Adrenal gland (tissue), 12 donors: ENCODE data around the gene CDYL. TPM values are rescaled to one million over a fixed set of nuclear protein-coding genes. Genes with fewer than 3 reads are reported as not detected.

ENCODE experiments used
- DNase-seq, 7 donors: peaks; one replicate each; pipeline ENCODE4 v3.0.0-alpha.2; 2019 to 2020
- H3K27ac ChIP-seq, 5 donors: fragments of 200-600 bp; sonication (generic) in 4 of 5; 1 replicate in 3 of 5; 2 replicates in 2 of 5; pipeline versions ENCODE4 v1.5.1 to v1.8.0; 2016 to 2020; ENCODE audit warnings: mild to moderate bottlenecking in 1 of 5
- H3K27me3 ChIP-seq: fragments of 200-600 bp; 2 replicates; pipeline ENCODE4 v1.8.0; 2021
- H3K36me3 ChIP-seq, 2 donors: fragments of 200-600 bp; replicated peaks in 1 of 2; 1 replicate in 1 of 2; 2 replicates in 1 of 2; pipeline versions ENCODE4 v1.5.1 to v1.8.0; 2018 to 2022
- H3K4me1 ChIP-seq, 2 donors: fragments of 200-600 bp; replicated peaks in 1 of 2; 1 replicate in 1 of 2; 2 replicates in 1 of 2; pipeline versions ENCODE4 v1.5.1 to v1.8.0; 2018 to 2021
- H3K4me3 ChIP-seq, 4 donors: fragments of 200-600 bp; sonication (generic) in 3 of 4; one replicate each; pipeline ENCODE4 v1.5.1; 2016 to 2018
- H3K9me3 ChIP-seq, 3 donors: fragments of 200-600 bp; sonication (generic) in 1 of 3; replicated peaks in 1 of 3; 1 replicate in 2 of 3; 2 replicates in 1 of 3; pipeline versions ENCODE4 v1.5.1 to v1.8.0; 2016 to 2021
- CTCF ChIP-seq, 6 experiments: fragments of 450-650 bp in 4 of 6; fragments of 200-600 bp in 2 of 6; sonication (generic) in 1 of 6; IDR thresholded peaks; 1 replicate in 5 of 6; 2 replicates in 1 of 6; pipeline versions ENCODE4 v1.5.1 to v1.8.0; 2016 to 2021; ENCODE audit warnings: antibody characterized with exemption in 6 of 6, mild to moderate bottlenecking in 2 of 6, moderate library complexity in 1 of 6
- POLR2A ChIP-seq, 2 donors: fragments of 450-650 bp; IDR thresholded peaks; one replicate each; pipeline ENCODE4 v1.6.1; 2017; ENCODE audit warnings: antibody characterized with exemption in 2 of 2, mild to moderate bottlenecking in 2 of 2, moderate library complexity in 1 of 2
- WGBS, 4 donors: extraction: QIAGEN DNeasy Blood & Tissue Kit in 2 of 4; methylation state at CpG; one replicate each; pipeline versions ENCODE4 v1.1.5 to v1.1.7; 2013 to 2017; 5-methylcytosine and 5-hydroxymethylcytosine counted together
- intact Hi-C, 2 donors: fragments of 100-400 bp; cut with DNase I; formaldehyde crosslinking; loops; one replicate each; pipeline versions ENCODE4 v1.14.1 to v1.15.0; 2022 to 2023
- polyA plus RNA-seq, 3 donors: library from polyadenylated mRNA; stranded (reverse); fragments of 200-250 nt in 2 of 3; fragments of 350-450 nt in 1 of 3; fragmentation: Illumina TruSeq in 1 of 3; extraction: RNeasy Lipid Tissue Mini Kit (QIAGEN cat#74804) in 1 of 3; gene quantifications; one replicate each; pipeline ENCODE4 v1.2.3, GENCODE V29; 2013 to 2014
- total RNA-seq, 9 donors: library from RNA; depleted of rRNA in 4 of 9; stranded (reverse); fragments of >200 nt in 4 of 9; fragments of 120-200 nt in 1 of 9; fragmentation: NEBNext Ultra II Directional in 1 of 9; extraction: Animal tissue kit (Norgen Biotek cat#: 25700) in 1 of 9; gene quantifications; one replicate each; pipeline versions ENCODE4 v1.1.0 to v1.2.4, GENCODE V29; 2013 to 2023
- donor health status: healthy with polysubstance abuse.
- donor health status: Bipolar disorder and iron deficiency.
- donor health status: DM: yes; HTN: yes; CAD: no.
- donor health status: DM: no; HTN: no; CAD: no.
- donor health status: DM: no; HTN: no; CAD: no.
- donor health status: DM: yes; HTN: yes; CAD: no.

CDYL gene
- total and polyA plus RNA-seq, 12 donors = 3.3 to 47.1 (median 24.8) TPM

GRCh38 chr6:4973415-4973814, 197.2 kb downstream of the CDYL start:
- intact Hi-C loops = no loop called here
- DNase-seq = no peak
- H3K4me1 ChIP-seq = no peaks in the 10 kb centered on the region
- H3K27ac ChIP-seq = no peak overlapping the region
- no peak overlapping the region for H3K4me3 ChIP-seq
- no peaks in the 10 kb centered on the region for H3K27me3 ChIP-seq
- H3K9me3 ChIP-seq = no peaks in the 10 kb centered on the region
- no peaks in the 10 kb centered on the region for H3K36me3 ChIP-seq
- 86 to 92% (median 91%) methylated on average over 13 of the region's 13 CpGs for WGBS, 4 donors
- no peak for TF ChIP-seq CTCF (IDR thresholded peaks at IDR 0.05)
- no peak for TF ChIP-seq POLR2A (IDR thresholded peaks at IDR 0.05)

- intact Hi-C loops = no loop called here
Measured at GRCh38 chr6:4973982-4974745, 198.0 kb downstream of the CDYL start.

GRCh38 chr6:4974962-4975361, 198.8 kb downstream of the CDYL start:
- H3K27ac ChIP-seq = no peak overlapping the region
- H3K9me3 ChIP-seq = peaks cover 0 to 9% (median 0%) of the 10 kb centered on the region in 3 donors
- intact Hi-C loops = no loop called here
- no peak for TF ChIP-seq CTCF (IDR thresholded peaks at IDR 0.05)
- H3K36me3 ChIP-seq = no peaks in the 10 kb centered on the region
- no peak overlapping the region for H3K4me3 ChIP-seq
- 77 to 89% (median 79%) methylated on average over 5 to 8 of the region's 8 CpGs for WGBS, 4 donors
- H3K4me1 ChIP-seq = no peaks in the 10 kb centered on the region
- no peaks in the 10 kb centered on the region for H3K27me3 ChIP-seq
- DNase-seq = no peak

More at GRCh38 chr6:4973982-4974745, 198.0 kb downstream of the CDYL start:
- Histone ChIP-seq H3K36me3 (no peaks in the 10 kb centered on the region), H3K27ac (no peak overlapping the region), H3K4me1 (no peaks in the 10 kb centered on the region), H3K4me3 (no peak overlapping the region), H3K27me3 (no peaks in the 10 kb centered on the region), H3K9me3 (peaks cover 0 to 2% (median 0%) of the 10 kb centered on the region in 3 donors)
- 43 to 61% (median 56%) methylated on average over 9 to 14 of the region's 14 CpGs for WGBS, 4 donors
- TF ChIP-seq POLR2A (IDR thresholded peaks at IDR 0.05) (no peak), CTCF (IDR thresholded peaks at IDR 0.05) (no peak)
- peak in 1 of 7 donors; percentile 7 for DNase-seq

- no peak for DNase-seq
- Histone ChIP-seq H3K27me3 (no peaks in the 10 kb centered on the region), H3K4me3 (no peak overlapping the region), H3K36me3 (no peaks in the 10 kb centered on the region), H3K4me1 (no peaks in the 10 kb centered on the region), H3K27ac (no peak overlapping the region), H3K9me3 (peaks cover 0 to 9% (median 0%) of the 10 kb centered on the region in 3 donors)
- intact Hi-C loops = no loop called here
- TF ChIP-seq POLR2A (IDR thresholded peaks at IDR 0.05) (no peak), CTCF (IDR thresholded peaks at IDR 0.05) (no peak)
- 63 to 70% (median 67%) methylated on average over 3 of the region's 3 CpGs for WGBS, 4 donors
Measured at GRCh38 chr6:4975506-4975905, 199.3 kb downstream of the CDYL start.
